HepG2 (cell line): ENCODE measurements around the gene SMAD7. TPM values are rescaled to one million over a fixed set of nuclear protein-coding genes. Genes with fewer than 3 reads are reported as not detected.
A peak's percentile ranks its signal among the peaks of the same experiment; 100 is the strongest.

ENCODE experiments used
- FLYWCH1 ChIP-seq: sonication (generic); formaldehyde crosslinking; IDR thresholded peaks from 2 replicates; pipeline ENCODE4 v1.8.1; 2023; ENCODE audit warnings: mild to moderate bottlenecking, missing genetic modification reagents
- MYNN ChIP-seq: sonication (generic); formaldehyde crosslinking; IDR thresholded peaks from 2 replicates; pipeline ENCODE4 v1.4.0; 2020; ENCODE audit warnings: mild to moderate bottlenecking, low read depth, missing genetic modification reagents
- NR1H2 ChIP-seq: sonication (generic); formaldehyde crosslinking; IDR thresholded peaks from 2 replicates; pipeline ENCODE4 v1.8.1; 2022; ENCODE audit warnings: low read depth, missing genetic modification reagents, borderline replicate concordance
- PCBP1 ChIP-seq: fragments of 200-400 bp; formaldehyde crosslinking; IDR thresholded peaks from 2 replicates; pipeline ENCODE4 v1.6.1; 2017; ENCODE audit warnings: mild to moderate bottlenecking, low read depth, low read length, borderline replicate concordance
- PCBP2 ChIP-seq: fragments of 200-400 bp; formaldehyde crosslinking; optimal IDR thresholded peaks from 2 replicates; pipeline ENCODE3; 2018; ENCODE audit warnings: low read length, low read depth; ENCODE audit not compliant: poor library complexity, severe bottlenecking
- ZBTB25 ChIP-seq: IDR thresholded peaks from 2 replicates; pipeline ENCODE4 v1.6.1; 2018; ENCODE audit warnings: missing genetic modification reagents
- ZNF230 ChIP-seq: sonication (generic); formaldehyde crosslinking; IDR thresholded peaks from 2 replicates; pipeline ENCODE4 v1.4.0; 2020; ENCODE audit warnings: mild to moderate bottlenecking, missing genetic modification reagents
- ZNF331 ChIP-seq: sonication (generic); formaldehyde crosslinking; IDR thresholded peaks from 2 replicates; pipeline ENCODE4 v1.4.0; 2020; ENCODE audit warnings: missing genetic modification reagents
- ZNF362 ChIP-seq: sonication (generic); formaldehyde crosslinking; IDR thresholded peaks from 2 replicates; pipeline ENCODE4 v1.4.0; 2020; ENCODE audit warnings: missing genetic modification reagents, mild to moderate bottlenecking, borderline replicate concordance
- ZNF441 ChIP-seq: sonication (generic); formaldehyde crosslinking; IDR thresholded peaks from 2 replicates; pipeline ENCODE4 v1.7.0; 2021; ENCODE audit warnings: missing genetic modification reagents, borderline replicate concordance
- ZNF639 ChIP-seq: conservative IDR thresholded peaks from 2 replicates; pipeline ENCODE4 v1.6.1; 2018; ENCODE audit warnings: missing genetic modification reagents
- polyA plus RNA-seq, 8 experiments: library from polyadenylated mRNA; depleted of rRNA in 3 of 8; stranded (reverse) in 7 of 8; unstranded in 1 of 8; fragments of >200 nt; fragmentation: Illumina TruSeq in 4 of 8; extraction: Trizol in 4 of 8; gene quantifications; 2 replicates each; pipeline versions ENCODE4 v1.2.1 to v1.2.3, GENCODE V29; 2011 to 2016; ENCODE audit warnings: low read depth in 4 of 8, missing spikeins in 1 of 8, mixed read lengths in 1 of 8; ENCODE audit not compliant: insufficient read depth in 1 of 8
- total RNA-seq, 5 experiments: library from RNA; depleted of rRNA; stranded (reverse); fragments of >200 nt; fragmentation: Illumina TruSeq; extraction: Trizol; gene quantifications; 2 replicates each; pipeline ENCODE4 v1.2.3, GENCODE V29; 2016; ENCODE audit warnings: low read depth in 1 of 5
- TF ChIP-seq, protein P1 (sequence below): sonication (generic); formaldehyde crosslinking; IDR thresholded peaks from 2 replicates; pipeline ENCODE4 v1.9.0; 2021; ENCODE audit warnings: missing genetic modification reagents, mild to moderate bottlenecking, borderline replicate concordance
- TF ChIP-seq, protein P2 (sequence below): sonication (generic); formaldehyde crosslinking; IDR thresholded peaks from 2 replicates; pipeline ENCODE4 v1.9.0; 2021; ENCODE audit warnings: mild to moderate bottlenecking, missing genetic modification reagents
- TF ChIP-seq, protein P3 (sequence below): sonication (generic); formaldehyde crosslinking; IDR thresholded peaks from 2 replicates; pipeline ENCODE4 v1.5.1; 2020; ENCODE audit warnings: mild to moderate bottlenecking, missing genetic modification reagents, borderline replicate concordance

SMAD7 gene
- total and polyA plus RNA-seq, 2 of the 13 experiments (the other 11 are each of a cell fraction or from before 2014, with no cell fraction given): 17.4 to 24.7 TPM

- TF ChIP-seq ZNF230 (CRISPR knock-in tag) (no peak), ZNF639 (CRISPR knock-in tag) (no peak), ZBTB25 (CRISPR knock-in tag) (no peak), ZNF441 (CRISPR knock-in tag) (no peak), ZNF362 (CRISPR knock-in tag) (no peak), MYNN (no peak; the same call in 1 of the 2 replicates), ZNF331 (CRISPR knock-in tag) (peak; percentile 87), PCBP2 (no peak), PCBP1 (0 out of 2 replicates have a peak, but pooled peaks have one; percentile 21), FLYWCH1 (CRISPR knock-in tag) (no peak), NR1H2 (CRISPR knock-in tag) (no peak)
- TF ChIP-seq, protein P1, sequence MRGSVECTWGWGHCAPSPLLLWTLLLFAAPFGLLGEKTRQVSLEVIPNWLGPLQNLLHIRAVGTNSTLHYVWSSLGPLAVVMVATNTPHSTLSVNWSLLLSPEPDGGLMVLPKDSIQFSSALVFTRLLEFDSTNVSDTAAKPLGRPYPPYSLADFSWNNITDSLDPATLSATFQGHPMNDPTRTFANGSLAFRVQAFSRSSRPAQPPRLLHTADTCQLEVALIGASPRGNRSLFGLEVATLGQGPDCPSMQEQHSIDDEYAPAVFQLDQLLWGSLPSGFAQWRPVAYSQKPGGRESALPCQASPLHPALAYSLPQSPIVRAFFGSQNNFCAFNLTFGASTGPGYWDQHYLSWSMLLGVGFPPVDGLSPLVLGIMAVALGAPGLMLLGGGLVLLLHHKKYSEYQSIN: no peak
- TF ChIP-seq, protein P2, sequence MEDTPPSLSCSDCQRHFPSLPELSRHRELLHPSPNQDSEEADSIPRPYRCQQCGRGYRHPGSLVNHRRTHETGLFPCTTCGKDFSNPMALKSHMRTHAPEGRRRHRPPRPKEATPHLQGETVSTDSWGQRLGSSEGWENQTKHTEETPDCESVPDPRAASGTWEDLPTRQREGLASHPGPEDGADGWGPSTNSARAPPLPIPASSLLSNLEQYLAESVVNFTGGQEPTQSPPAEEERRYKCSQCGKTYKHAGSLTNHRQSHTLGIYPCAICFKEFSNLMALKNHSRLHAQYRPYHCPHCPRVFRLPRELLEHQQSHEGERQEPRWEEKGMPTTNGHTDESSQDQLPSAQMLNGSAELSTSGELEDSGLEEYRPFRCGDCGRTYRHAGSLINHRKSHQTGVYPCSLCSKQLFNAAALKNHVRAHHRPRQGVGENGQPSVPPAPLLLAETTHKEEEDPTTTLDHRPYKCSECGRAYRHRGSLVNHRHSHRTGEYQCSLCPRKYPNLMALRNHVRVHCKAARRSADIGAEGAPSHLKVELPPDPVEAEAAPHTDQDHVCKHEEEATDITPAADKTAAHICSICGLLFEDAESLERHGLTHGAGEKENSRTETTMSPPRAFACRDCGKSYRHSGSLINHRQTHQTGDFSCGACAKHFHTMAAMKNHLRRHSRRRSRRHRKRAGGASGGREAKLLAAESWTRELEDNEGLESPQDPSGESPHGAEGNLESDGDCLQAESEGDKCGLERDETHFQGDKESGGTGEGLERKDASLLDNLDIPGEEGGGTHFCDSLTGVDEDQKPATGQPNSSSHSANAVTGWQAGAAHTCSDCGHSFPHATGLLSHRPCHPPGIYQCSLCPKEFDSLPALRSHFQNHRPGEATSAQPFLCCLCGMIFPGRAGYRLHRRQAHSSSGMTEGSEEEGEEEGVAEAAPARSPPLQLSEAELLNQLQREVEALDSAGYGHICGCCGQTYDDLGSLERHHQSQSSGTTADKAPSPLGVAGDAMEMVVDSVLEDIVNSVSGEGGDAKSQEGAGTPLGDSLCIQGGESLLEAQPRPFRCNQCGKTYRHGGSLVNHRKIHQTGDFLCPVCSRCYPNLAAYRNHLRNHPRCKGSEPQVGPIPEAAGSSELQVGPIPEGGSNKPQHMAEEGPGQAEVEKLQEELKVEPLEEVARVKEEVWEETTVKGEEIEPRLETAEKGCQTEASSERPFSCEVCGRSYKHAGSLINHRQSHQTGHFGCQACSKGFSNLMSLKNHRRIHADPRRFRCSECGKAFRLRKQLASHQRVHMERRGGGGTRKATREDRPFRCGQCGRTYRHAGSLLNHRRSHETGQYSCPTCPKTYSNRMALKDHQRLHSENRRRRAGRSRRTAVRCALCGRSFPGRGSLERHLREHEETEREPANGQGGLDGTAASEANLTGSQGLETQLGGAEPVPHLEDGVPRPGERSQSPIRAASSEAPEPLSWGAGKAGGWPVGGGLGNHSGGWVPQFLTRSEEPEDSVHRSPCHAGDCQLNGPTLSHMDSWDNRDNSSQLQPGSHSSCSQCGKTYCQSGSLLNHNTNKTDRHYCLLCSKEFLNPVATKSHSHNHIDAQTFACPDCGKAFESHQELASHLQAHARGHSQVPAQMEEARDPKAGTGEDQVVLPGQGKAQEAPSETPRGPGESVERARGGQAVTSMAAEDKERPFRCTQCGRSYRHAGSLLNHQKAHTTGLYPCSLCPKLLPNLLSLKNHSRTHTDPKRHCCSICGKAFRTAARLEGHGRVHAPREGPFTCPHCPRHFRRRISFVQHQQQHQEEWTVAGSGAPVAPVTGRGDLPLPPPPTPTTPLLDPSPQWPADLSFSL (CRISPR knock-in tag): no peak
- TF ChIP-seq, protein P3, sequence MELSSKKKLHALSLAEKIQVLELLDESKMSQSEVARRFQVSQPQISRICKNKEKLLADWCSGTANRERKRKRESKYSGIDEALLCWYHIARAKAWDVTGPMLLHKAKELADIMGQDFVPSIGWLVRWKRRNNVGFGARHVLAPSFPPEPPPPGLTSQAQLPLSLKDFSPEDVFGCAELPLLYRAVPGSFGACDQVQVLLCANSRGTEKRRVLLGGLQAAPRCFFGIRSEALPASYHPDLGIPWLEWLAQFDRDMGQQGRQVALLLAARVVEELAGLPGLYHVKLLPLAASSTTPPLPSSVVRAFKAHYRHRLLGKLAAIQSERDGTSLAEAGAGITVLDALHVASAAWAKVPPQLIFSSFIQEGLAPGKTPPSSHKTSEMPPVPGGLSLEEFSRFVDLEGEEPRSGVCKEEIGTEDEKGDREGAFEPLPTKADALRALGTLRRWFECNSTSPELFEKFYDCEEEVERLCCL: no peak
Measured at GRCh38 chr18:48893608-48894600, 56.9 kb downstream of the SMAD7 start (continued).
